ENCODE results near the gene ARL3.
A peak's percentile ranks its signal among the peaks of the same experiment; 100 is the strongest.

ARL3 gene

DNA sequence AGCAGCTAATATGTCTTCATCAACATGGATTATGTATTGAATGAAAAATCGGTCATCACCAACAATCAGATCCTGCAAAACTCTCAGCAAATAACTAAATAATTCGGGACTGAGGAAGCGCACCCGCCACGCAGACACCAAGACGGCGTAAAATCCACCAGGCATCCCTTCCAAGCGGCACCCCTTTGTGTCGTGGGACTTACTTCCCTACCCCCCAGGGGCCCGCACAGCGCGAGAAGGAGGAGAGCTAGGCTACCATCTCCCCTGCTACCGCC, 721 bp downstream of the ARL3 start:
- ChIA-PET CTCF (interaction anchor here (0.7 to 7.0 kb wide), 14 partner anchors 9 to 211 kb away, joined by 3 to 66 read pairs (median 4); partner anchors contain the start of gene ACTR1A), POLR2A (interaction anchor here (1.1 to 1.9 kb wide), 5 partner anchors 13 to 71 kb away, joined by 7 to 14 read pairs (median 9); partner anchors contain the start of gene TRIM8)
- TF ChIP-seq, protein P1, sequence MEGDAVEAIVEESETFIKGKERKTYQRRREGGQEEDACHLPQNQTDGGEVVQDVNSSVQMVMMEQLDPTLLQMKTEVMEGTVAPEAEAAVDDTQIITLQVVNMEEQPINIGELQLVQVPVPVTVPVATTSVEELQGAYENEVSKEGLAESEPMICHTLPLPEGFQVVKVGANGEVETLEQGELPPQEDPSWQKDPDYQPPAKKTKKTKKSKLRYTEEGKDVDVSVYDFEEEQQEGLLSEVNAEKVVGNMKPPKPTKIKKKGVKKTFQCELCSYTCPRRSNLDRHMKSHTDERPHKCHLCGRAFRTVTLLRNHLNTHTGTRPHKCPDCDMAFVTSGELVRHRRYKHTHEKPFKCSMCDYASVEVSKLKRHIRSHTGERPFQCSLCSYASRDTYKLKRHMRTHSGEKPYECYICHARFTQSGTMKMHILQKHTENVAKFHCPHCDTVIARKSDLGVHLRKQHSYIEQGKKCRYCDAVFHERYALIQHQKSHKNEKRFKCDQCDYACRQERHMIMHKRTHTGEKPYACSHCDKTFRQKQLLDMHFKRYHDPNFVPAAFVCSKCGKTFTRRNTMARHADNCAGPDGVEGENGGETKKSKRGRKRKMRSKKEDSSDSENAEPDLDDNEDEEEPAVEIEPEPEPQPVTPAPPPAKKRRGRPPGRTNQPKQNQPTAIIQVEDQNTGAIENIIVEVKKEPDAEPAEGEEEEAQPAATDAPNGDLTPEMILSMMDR (IDR thresholded peaks at IDR 0.05; ENCODE audit: insufficient read depth, low read length, missing control alignments) = no peak
- DNase-seq (ENCODE audit: low read depth, low spot score) = no peak
- peak overlapping the region; percentile 93 for H3K4me3 ChIP-seq (ENCODE audit: low read depth, low read length)

DNA sequence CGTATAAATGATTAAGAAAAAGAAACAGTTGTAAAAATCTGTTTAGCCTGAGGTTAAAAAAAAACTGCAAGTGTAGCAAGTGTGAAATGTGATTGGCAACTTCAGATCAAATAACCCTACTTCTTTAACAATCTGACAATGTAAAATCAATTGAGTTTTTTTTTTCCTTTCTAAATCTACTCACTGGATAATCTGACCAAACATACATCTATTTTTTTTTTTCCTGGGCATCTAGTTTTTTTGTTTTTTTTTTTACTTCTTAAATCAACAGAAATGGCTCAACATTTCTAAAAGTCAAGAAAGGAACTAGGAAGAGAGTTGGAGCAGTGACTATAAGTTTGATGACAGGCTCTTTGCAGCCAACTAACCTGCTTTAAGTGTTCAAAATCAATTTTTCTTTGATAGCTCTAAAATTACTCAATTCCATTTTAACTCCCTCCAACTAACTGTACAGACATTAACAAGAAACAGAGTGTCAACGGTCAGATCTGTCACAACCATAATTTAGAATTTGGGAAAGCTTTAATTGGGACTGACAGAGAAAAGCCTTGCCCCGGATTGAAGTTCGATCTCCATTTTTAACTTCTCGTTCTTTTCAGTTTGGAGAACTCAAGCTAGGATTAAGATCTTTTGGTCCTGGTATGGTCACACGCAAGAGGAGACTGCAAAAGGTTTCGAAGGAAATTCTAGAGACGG, 1.2 kb downstream of the ARL3 start:
- POLR2A ChIA-PET = interaction anchor here (1.5 to 1.9 kb wide), 4 partner anchors 37 to 71 kb away, joined by 7 to 14 read pairs (median 12); partner anchors contain the start of gene TRIM8
- TF ChIP-seq, protein P1 (IDR thresholded peaks at IDR 0.05; ENCODE audit: insufficient read depth, low read length, missing control alignments) = no peak
- CTCF ChIA-PET = interaction anchor here (0.7 to 7.0 kb wide), 14 partner anchors 8 to 210 kb away, joined by 3 to 66 read pairs (median 4); partner anchors contain the start of gene ACTR1A
- H3K4me3 ChIP-seq (ENCODE audit: low read depth, low read length) = peak overlapping the region; percentile 93
- DNase-seq (ENCODE audit: low read depth, low spot score) = no peak

- no peak overlapping the region for H3K4me3 ChIP-seq (ENCODE audit: low read depth, low read length)
- ChIA-PET CTCF (interaction anchor here (1.2 to 7.0 kb wide), 6 partner anchors 18 to 70 kb away, joined by 3 to 66 read pairs (median 4); no protein-coding TSS in a partner anchor), POLR2A (interaction anchor here (0.5 kb wide), 1 partner anchor 382 kb away, joined by 3 read pairs; no protein-coding TSS in a partner anchor)
- DNase-seq (ENCODE audit: low read depth, low spot score) = no peak
- TF ChIP-seq, protein P1 (IDR thresholded peaks at IDR 0.05; ENCODE audit: insufficient read depth, low read length, missing control alignments) = no peak
These were observed 2.1 kb downstream of the ARL3 start for GRCh38 chr10:102712089-102712488.

DNA sequence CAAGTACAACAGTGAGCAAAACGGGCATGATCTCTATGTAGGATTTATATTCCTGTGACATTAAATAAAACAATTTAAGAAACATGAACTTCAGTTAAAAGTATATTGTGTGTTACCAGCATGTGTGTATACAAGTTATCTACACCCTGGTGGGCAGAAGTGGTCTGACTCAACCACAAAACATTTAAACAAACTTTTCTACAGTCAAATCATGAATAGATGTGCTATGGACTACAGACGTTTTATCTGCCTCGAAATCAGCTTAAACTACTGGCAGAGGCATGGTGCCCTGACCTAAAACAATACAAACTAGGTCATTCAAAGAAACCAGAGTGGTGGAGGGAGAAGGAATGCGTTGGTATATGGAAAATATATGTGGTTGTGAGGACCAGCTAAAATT, 3.6 kb downstream of the ARL3 start:
- no peak for DNase-seq (ENCODE audit: low read depth, low spot score)
- ChIA-PET CTCF (interaction anchor here (1.0 to 7.0 kb wide), 11 partner anchors 10 to 578 kb away, joined by 3 to 66 read pairs (median 3); partner anchors contain the start of gene SUFU), POLR2A (interaction anchor here (0.7 kb wide), 1 partner anchor 61 kb away, joined by 3 read pairs; no protein-coding TSS in a partner anchor)
- H3K4me3 ChIP-seq (ENCODE audit: low read depth, low read length) = no peak overlapping the region
- TF ChIP-seq, protein P1 (IDR thresholded peaks at IDR 0.05; ENCODE audit: insufficient read depth, low read length, missing control alignments) = no peak

DNA sequence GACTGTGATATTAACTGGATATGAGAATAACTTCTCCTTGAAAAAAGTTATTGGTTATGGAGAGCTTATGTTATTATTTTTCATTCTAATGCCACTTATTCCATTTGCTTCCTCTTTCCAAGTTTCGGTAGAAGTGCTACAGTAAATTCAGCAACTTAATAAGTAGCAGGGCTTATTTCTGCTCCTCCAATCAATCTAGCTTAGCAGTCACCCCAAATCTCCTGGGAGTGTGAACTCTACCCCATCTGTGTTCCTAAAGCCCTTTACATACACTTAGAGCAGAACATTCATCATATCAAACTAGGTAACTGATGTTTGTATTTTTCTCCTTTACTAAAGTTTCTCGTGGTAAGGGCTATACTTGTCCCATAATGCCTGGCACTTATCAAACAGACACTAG, 8.7 kb downstream of the ARL3 start:
- no peak for DNase-seq (ENCODE audit: low read depth, low spot score)
- ChIA-PET CTCF (interaction anchor here (0.7 to 2.7 kb wide), 2 partner anchors 8 to 25 kb away, joined by 3 to 8 read pairs; partner anchors contain the start of genes ARL3 and SFXN2), POLR2A (interaction anchor here (0.8 to 1.5 kb wide), 2 partner anchors 29 to 502 kb away, joined by 3 to 5 read pairs; no protein-coding TSS in a partner anchor)
- H3K4me3 ChIP-seq (ENCODE audit: low read depth, low read length) = no peak overlapping the region
- TF ChIP-seq, protein P1 (IDR thresholded peaks at IDR 0.05; ENCODE audit: insufficient read depth, low read length, missing control alignments) = no peak

- no peak overlapping the region for H3K4me3 ChIP-seq (ENCODE audit: low read depth, low read length)
- ChIA-PET POLR2A (interaction anchor here (0.8 to 1.5 kb wide), 2 partner anchors 29 to 503 kb away, joined by 3 to 5 read pairs; no protein-coding TSS in a partner anchor), CTCF (interaction anchor here (2.7 to 4.2 kb wide), 2 partner anchors 9 to 26 kb away, joined by 8 to 26 read pairs; partner anchors contain the start of genes ARL3 and SFXN2)
- TF ChIP-seq, protein P1 (IDR thresholded peaks at IDR 0.05; ENCODE audit: insufficient read depth, low read length, missing control alignments) = no peak
- no peak for DNase-seq (ENCODE audit: low read depth, low spot score)
These were observed 9.3 kb downstream of the ARL3 start for GRCh38 chr10:102704915-102705314.

Data from AG04449 (cell line).